GM21825 (cell line): Measurements from ENCODE around the gene EIF2B1.

ENCODE experiments used
- ATAC-seq: cut with Tn5 transposase; IDR thresholded peaks from one replicate; pipeline ENCODE4 v1.9.1; 2021; ENCODE audit warnings: mild to moderate bottlenecking, moderate library complexity; ENCODE audit not compliant: unreplicated experiment

EIF2B1 gene

GRCh38 chr12:123572391-123572790, 61.1 kb downstream of the EIF2B1 start:
- no peak for ATAC-seq

- no peak for ATAC-seq
Observed at GRCh38 chr12:123571343-123571813, 62.1 kb downstream of the EIF2B1 start.
